ENCODE results near the gene CCL13. TPM values are rescaled to one million over a fixed set of nuclear protein-coding genes. Genes with fewer than 3 reads are reported as not detected.

CCL13 gene
- total and polyA plus RNA-seq, 2 of the 8 experiments (the other 6 are each of a cell fraction or from before 2014, with no cell fraction given), result not detected

DNA sequence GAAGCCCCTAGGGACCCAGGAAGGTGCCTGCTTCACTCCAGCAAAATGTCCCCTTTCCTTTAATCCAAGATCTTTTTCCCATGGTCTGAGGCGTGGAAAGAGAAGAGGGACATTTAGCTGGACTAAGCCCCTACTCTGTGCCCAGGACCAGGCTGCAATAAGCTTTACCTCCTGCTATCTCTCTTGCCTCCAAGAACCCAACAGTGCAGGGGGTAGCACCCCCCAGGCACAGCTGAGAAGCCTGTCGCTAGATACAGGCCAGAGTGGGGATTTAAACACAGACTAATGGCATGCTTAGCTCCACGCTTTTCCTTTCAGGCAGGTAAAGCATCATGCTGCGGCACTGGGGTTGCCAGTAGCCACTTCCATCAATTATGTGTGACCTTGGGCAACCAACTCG is 31.3 kb downstream of the CCL13 start (continued):
- TF ChIP-seq SIN3A (conservative IDR thresholded peaks at IDR 0.05 in 1 of 2, IDR thresholded peaks at IDR 0.05 in 1 of 2; ENCODE audit: low read depth in 1 of 2, low read length in 2 of 2), result no peak
- TF ChIP-seq PHF8 (conservative IDR thresholded peaks at IDR 0.05; ENCODE audit: low read depth, low read length), result no peak
- TF ChIP-seq CEBPB (IDR thresholded peaks at IDR 0.05; ENCODE audit: low read depth, low read length), result no peak
- no peak for TF ChIP-seq SIRT6 (IDR thresholded peaks at IDR 0.05; ENCODE audit: low read length)
- TF ChIP-seq CREB1 (IDR thresholded peaks at IDR 0.05), result no peak
- TF ChIP-seq, protein P1, sequence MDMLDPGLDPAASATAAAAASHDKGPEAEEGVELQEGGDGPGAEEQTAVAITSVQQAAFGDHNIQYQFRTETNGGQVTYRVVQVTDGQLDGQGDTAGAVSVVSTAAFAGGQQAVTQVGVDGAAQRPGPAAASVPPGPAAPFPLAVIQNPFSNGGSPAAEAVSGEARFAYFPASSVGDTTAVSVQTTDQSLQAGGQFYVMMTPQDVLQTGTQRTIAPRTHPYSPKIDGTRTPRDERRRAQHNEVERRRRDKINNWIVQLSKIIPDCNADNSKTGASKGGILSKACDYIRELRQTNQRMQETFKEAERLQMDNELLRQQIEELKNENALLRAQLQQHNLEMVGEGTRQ (IDR thresholded peaks at IDR 0.05; ENCODE audit: low read length), result no peak
